Endodermal cell (in vitro differentiated cells): ENCODE data around the gene LIMS1. TPM values are rescaled to one million over a fixed set of nuclear protein-coding genes. Genes with fewer than 3 reads are reported as not detected.

Experiments used
- DNase-seq: peaks from one replicate; pipeline ENCODE4 v3.0.0-alpha.2; 2017
- H3K27ac ChIP-seq: 2 replicates; pipeline ENCODE4 v1.5.1; 2013; ENCODE audit warnings: mild to moderate bottlenecking, low read depth, low read length, moderate library complexity
- H3K27me3 ChIP-seq: 2 replicates; pipeline ENCODE4 v1.6.1; 2013; ENCODE audit warnings: mild to moderate bottlenecking, low read length, moderate library complexity; ENCODE audit not compliant: insufficient read depth, control insufficient read depth, poor library complexity, severe bottlenecking
- H3K36me3 ChIP-seq: 2 replicates; pipeline ENCODE4 v1.7.0; 2013; ENCODE audit warnings: mild to moderate bottlenecking, low read length, moderate library complexity; ENCODE audit not compliant: control insufficient read depth, insufficient read depth
- H3K4me1 ChIP-seq: one replicate; pipeline ENCODE4 v1.7.0; 2013; ENCODE audit warnings: low read length; ENCODE audit not compliant: control insufficient read depth, insufficient read depth
- H3K4me3 ChIP-seq: 2 replicates; pipeline ENCODE4 v1.5.1; 2013; ENCODE audit warnings: mild to moderate bottlenecking, low read length, moderate library complexity
- H3K9ac ChIP-seq: 2 replicates; pipeline ENCODE4 v1.6.1; 2013; ENCODE audit warnings: mild to moderate bottlenecking, low read length, moderate library complexity; ENCODE audit not compliant: poor library complexity, severe bottlenecking; ENCODE audit errors: extremely low read depth
- H3K9me3 ChIP-seq: 2 replicates; pipeline ENCODE4 v1.6.1; 2013; ENCODE audit warnings: mild to moderate bottlenecking, low read length, moderate library complexity; ENCODE audit not compliant: control insufficient read depth
- H3K27ac Mint-ChIP-seq: 2 replicates; pipeline ENCODE4 v1.8.0; 2020; ENCODE audit warnings: mixed read lengths
- H3K27me3 Mint-ChIP-seq: 2 replicates; pipeline ENCODE4 v1.8.0; 2021; ENCODE audit warnings: mild to moderate bottlenecking, mixed read lengths; ENCODE audit not compliant: insufficient read depth
- H3K36me3 Mint-ChIP-seq: 2 replicates; pipeline ENCODE4 v1.8.0; 2020; ENCODE audit warnings: low read depth, mixed read lengths
- H3K4me1 Mint-ChIP-seq: 2 replicates; pipeline ENCODE4 v1.8.0; 2020; ENCODE audit warnings: mixed read lengths
- H3K4me3 Mint-ChIP-seq: 2 replicates; pipeline ENCODE4 v1.8.0; 2020; ENCODE audit warnings: mild to moderate bottlenecking, moderate library complexity, mixed read lengths
- H3K9me3 Mint-ChIP-seq: 2 replicates; pipeline ENCODE4 v1.8.0; 2020; ENCODE audit warnings: mild to moderate bottlenecking, mixed read lengths
- CTCF ChIP-seq: fragments of 200-600 bp; sonication (generic); conservative IDR thresholded peaks from 2 replicates; pipeline ENCODE4 v1.5.0; 2021; ENCODE audit warnings: antibody characterized with exemption, mild to moderate bottlenecking
- WGBS, 2 experiments: methylation state at CpG; one replicate each; pipeline versions ENCODE4 v1.1.5 to v1.1.7; 2013; ENCODE audit warnings: missing lambda C conversion rate in 2 of 2, mixed read lengths in 1 of 2; ENCODE audit not compliant: insufficient coverage in 1 of 2, insufficient read length in 1 of 2; 5-methylcytosine and 5-hydroxymethylcytosine counted together
- long read RNA-seq, 4 experiments: library from polyadenylated mRNA in 2 of 4; library from RNA in 1 of 4; library from capped mRNA in 1 of 4; stranded (forward) in 3 of 4; unstranded in 1 of 4; transcript quantifications; one replicate each; pipeline ENCODE4 v2.0.0, GENCODE V29; 2020 to 2021; ENCODE audit warnings: inconsistent platforms in 1 of 4
- polyA plus RNA-seq, 2 experiments: library from polyadenylated mRNA; stranded (reverse); fragments of 50-300 nt; gene quantifications; one replicate each; pipeline ENCODE4 v1.2.3, GENCODE V29; 2013
- total RNA-seq, 2 donors: library from RNA; stranded (reverse); fragmentation: NEBNext Ultra II Directional in 1 of 2; extraction: Animal tissue kit (Norgen Biotek cat#: 25700) in 1 of 2; gene quantifications; 2 replicates in 1 of 2; 3 replicates in 1 of 2; pipeline ENCODE4 v1.2.1, GENCODE V29; 2021

Gene LIMS1, protein sequence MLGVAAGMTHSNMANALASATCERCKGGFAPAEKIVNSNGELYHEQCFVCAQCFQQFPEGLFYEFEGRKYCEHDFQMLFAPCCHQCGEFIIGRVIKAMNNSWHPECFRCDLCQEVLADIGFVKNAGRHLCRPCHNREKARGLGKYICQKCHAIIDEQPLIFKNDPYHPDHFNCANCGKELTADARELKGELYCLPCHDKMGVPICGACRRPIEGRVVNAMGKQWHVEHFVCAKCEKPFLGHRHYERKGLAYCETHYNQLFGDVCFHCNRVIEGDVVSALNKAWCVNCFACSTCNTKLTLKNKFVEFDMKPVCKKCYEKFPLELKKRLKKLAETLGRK
- 10 to 100 TPM; 45.9 to 46.6 TPM for total RNA-seq
- polyA plus RNA-seq (2013, experiment 1 of 2), result 25.5 TPM
- 27.3 TPM for polyA plus RNA-seq (2013, experiment 2 of 2)
- long read RNA-seq, experiment 1, full-length matches to known transcripts, result 5 of 15 reads
- long read RNA-seq, experiment 1, partial matches to known transcripts, result 2 of 15 reads
- long read RNA-seq, experiment 1, other reads (novel, unspliced or antisense), result 8 of 15 reads
- long read RNA-seq, experiment 2, full-length matches to known transcripts, result 26 of 43 reads
- long read RNA-seq, experiment 2, partial matches to known transcripts, result 13 of 43 reads
- long read RNA-seq, experiment 2, other reads (novel, unspliced or antisense), result 4 of 43 reads
- long read RNA-seq, experiment 3, full-length matches to known transcripts, result 150 of 163 reads
- long read RNA-seq, experiment 3, partial matches to known transcripts, result 4 of 163 reads
- long read RNA-seq, experiment 3, other reads (novel, unspliced or antisense), result 9 of 163 reads
- long read RNA-seq, experiment 4, full-length matches to known transcripts, result 53 of 67 reads
- long read RNA-seq, experiment 4, partial matches to known transcripts, result 2 of 67 reads
- long read RNA-seq, experiment 4, other reads (novel, unspliced or antisense), result 12 of 67 reads

DNA sequence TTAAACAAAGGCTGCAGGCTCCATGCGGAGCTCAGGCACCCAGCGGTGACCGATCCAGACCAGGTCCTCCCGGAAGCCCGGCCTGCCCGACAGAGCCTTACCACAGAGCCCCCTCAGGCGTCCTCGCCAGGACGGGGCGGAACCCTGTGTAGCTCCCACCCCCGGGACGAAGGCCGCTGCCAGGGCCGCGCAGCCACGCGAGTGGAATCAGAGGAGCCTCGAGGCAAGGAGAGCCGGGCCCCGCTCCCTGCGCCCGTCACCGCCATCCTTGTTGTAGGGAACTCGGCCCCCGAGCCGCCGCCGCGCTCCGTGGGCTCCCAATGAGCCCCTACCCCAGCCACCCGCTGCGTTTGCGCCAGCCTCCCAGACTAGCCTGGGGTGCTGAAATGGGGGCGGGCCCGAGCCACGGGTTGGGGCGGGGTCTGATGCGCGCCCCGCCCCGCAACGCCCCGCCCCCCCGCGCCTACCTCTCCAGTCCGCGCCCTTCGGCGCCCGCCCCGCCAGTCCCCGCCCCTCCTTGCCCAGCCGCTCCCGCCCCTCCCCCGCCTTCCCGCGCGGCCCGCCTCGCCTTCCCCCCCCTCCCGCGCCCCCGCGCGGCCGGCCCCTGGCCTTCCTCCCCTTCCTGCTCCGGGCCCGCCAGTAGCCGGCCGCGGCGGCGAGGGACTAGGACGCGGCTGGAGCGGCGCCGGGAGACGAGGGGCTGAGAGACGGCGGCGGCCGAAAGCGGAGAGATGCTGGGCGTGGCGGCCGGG lies at the start of gene LIMS1:
TSS of gene LIMS1 (plus strand) at position 639 of the 752 bp plus-strand sequence. CDS start at position 732, 93 bp downstream.
- Mint-ChIP-seq H3K9me3 (no peaks in the 10 kb centered on the region), H3K4me1 (peaks cover 39% of the 10 kb centered on the region), H3K4me3 (peak within 1 kb of the TSS; percentile 85), H3K27me3 (peaks cover 3% of the 10 kb centered on the region), H3K27ac (peak within 1 kb of the TSS; percentile 97), H3K36me3 (no peaks in the 10 kb centered on the region)
- peak; percentile 96 for DNase-seq
- peaks cover 18% of the 10 kb centered on the region for H3K4me1 ChIP-seq
- no peak for TF ChIP-seq CTCF
- H3K27ac ChIP-seq, result peak within 1 kb of the TSS; percentile 93
- H3K9ac ChIP-seq, result peak within 1 kb of the TSS; percentile 91
- no peaks in the 10 kb centered on the region for H3K36me3 ChIP-seq
- H3K9me3 ChIP-seq, result no peaks in the 10 kb centered on the region
- peak within 1 kb of the TSS; percentile 99 for H3K4me3 ChIP-seq
- H3K27me3 ChIP-seq, result no peaks in the 10 kb centered on the region
- 0% methylated on average over 5 to 79 of the region's 87 CpGs for WGBS, 2 experiments

DNA sequence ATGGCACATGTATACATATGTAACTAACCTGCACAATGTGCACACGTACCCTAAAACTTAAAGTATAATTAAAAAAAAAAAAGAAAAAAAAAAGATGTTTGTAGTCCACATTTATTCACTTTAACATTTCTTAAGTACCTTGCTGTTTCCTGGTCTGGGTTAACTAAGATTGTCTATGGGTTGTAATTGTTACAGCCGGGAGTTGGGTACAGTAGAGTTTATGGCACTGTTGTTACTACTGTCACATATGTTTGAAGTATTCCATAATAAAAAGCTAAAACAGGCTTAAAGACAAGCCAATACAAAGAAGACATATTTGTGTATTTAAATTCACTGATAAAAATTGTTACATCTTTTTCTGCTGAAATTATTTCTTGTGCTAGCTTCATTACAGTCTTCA lies 49.0 kb upstream of the LIMS1 start:
- TF ChIP-seq CTCF, result no peak
- no CpG with 5 or more reads among the region's 2 CpGs for WGBS, 2 experiments
- no peak overlapping the region for H3K4me3 ChIP-seq
- no peak overlapping the region for H3K27ac ChIP-seq
- peaks cover 58% of the 10 kb centered on the region for H3K36me3 Mint-ChIP-seq
- no peak overlapping the region for H3K9ac ChIP-seq
- H3K36me3 ChIP-seq, result peaks cover 80% of the 10 kb centered on the region
- H3K27me3 Mint-ChIP-seq, result no peaks in the 10 kb centered on the region
- no peaks in the 10 kb centered on the region for H3K4me1 ChIP-seq
- H3K9me3 Mint-ChIP-seq, result peaks cover 5% of the 10 kb centered on the region
- peaks cover 21% of the 10 kb centered on the region for H3K9me3 ChIP-seq
- no peak overlapping the region for H3K27ac Mint-ChIP-seq
- H3K4me3 Mint-ChIP-seq, result no peak overlapping the region
- peaks cover 11% of the 10 kb centered on the region for H3K4me1 Mint-ChIP-seq
- no peak for DNase-seq
- H3K27me3 ChIP-seq, result no peaks in the 10 kb centered on the region

GRCh38 chr2:108490506-108491122 lies 43.7 kb upstream of the LIMS1 start:
- peaks cover 5% of the 10 kb centered on the region for H3K4me1 Mint-ChIP-seq
- H3K27me3 Mint-ChIP-seq, result no peaks in the 10 kb centered on the region
- no peaks in the 10 kb centered on the region for H3K27me3 ChIP-seq
- no peak overlapping the region for H3K9ac ChIP-seq
- H3K27ac Mint-ChIP-seq, result no peak overlapping the region
- H3K4me3 Mint-ChIP-seq, result no peak overlapping the region
- H3K4me1 ChIP-seq, result no peaks in the 10 kb centered on the region
- H3K9me3 Mint-ChIP-seq, result no peaks in the 10 kb centered on the region
- peaks cover 77% of the 10 kb centered on the region for H3K36me3 ChIP-seq
- no peak for DNase-seq
- H3K9me3 ChIP-seq, result no peaks in the 10 kb centered on the region
- no peak for TF ChIP-seq CTCF
- H3K27ac ChIP-seq, result no peak overlapping the region
- no peak overlapping the region for H3K4me3 ChIP-seq
- H3K36me3 Mint-ChIP-seq, result peaks cover 55% of the 10 kb centered on the region
